A673 (cell line): ENCODE data around the gene ACYP2. TPM values are rescaled to one million over a fixed set of nuclear protein-coding genes. Genes with fewer than 3 reads are reported as not detected.

ENCODE experiments used
- BruUV-seq: library from RNA; stranded (reverse); fragments of 400-500 nt; replicated peaks from 2 replicates; lab custom pipeline; 2021; lab: Mats Ljungman, UMichigan
- CTCF ChIA-PET: fragments of 300-600 bp; sonication (Branson Sonifier 250); formaldehyde crosslinking; loops from one replicate; lab custom pipeline; 2022; ENCODE audit warnings: antibody characterized with exemption; lab: Charles Lee
- POLR2A ChIA-PET: fragments of 300-600 bp; sonication (Branson Sonifier 250); formaldehyde crosslinking; loops from one replicate; lab custom pipeline; 2022; ENCODE audit warnings: antibody characterized with exemption; ENCODE audit not compliant: low non-redundant PET; lab: Charles Lee
- DNase-seq: peaks from one replicate; pipeline ENCODE4 v3.0.0-alpha.2; 2015; ENCODE audit warnings: low spot score
- H3K27ac ChIP-seq: fragments of 200-600 bp; sonication (generic); 2 replicates; pipeline ENCODE4 v1.5.1; 2016; ENCODE audit warnings: mixed run types, low read depth, mild to moderate bottlenecking, mixed read lengths, antibody characterized with exemption, low read length; ENCODE audit not compliant: poor library complexity, severe bottlenecking
- H3K27me3 ChIP-seq: fragments of 200-600 bp; sonication (generic); replicated peaks from 2 replicates; pipeline ENCODE4 v1.6.1; 2017; ENCODE audit warnings: mixed run types, low read depth, mild to moderate bottlenecking, mixed read lengths, antibody characterized with exemption, low read length; ENCODE audit not compliant: insufficient read depth, poor library complexity
- H3K36me3 ChIP-seq: fragments of 200-600 bp; sonication (generic); 2 replicates; pipeline ENCODE4 v1.6.1; 2016; ENCODE audit warnings: mixed run types, mild to moderate bottlenecking, mixed read lengths, antibody characterized with exemption, low read length; ENCODE audit not compliant: insufficient read depth, poor library complexity, severe bottlenecking
- H3K4me1 ChIP-seq: fragments of 200-600 bp; sonication (generic); 2 replicates; pipeline ENCODE4 v1.6.1; 2017; ENCODE audit warnings: mixed run types, mild to moderate bottlenecking, mixed read lengths, antibody characterized with exemption, low read length; ENCODE audit not compliant: insufficient read depth, poor library complexity, severe bottlenecking
- H3K4me3 ChIP-seq: fragments of 200-600 bp; sonication (generic); 2 replicates; pipeline ENCODE4 v1.5.1; 2016; ENCODE audit warnings: low read depth, mixed run types, mild to moderate bottlenecking, mixed read lengths, low read length; ENCODE audit not compliant: poor library complexity, severe bottlenecking
- H3K9me3 ChIP-seq: fragments of 200-600 bp; sonication (generic); 2 replicates; pipeline ENCODE4 v1.6.1; 2016; ENCODE audit warnings: mixed run types, low read depth, mild to moderate bottlenecking, mixed read lengths, antibody characterized with exemption, low read length; ENCODE audit not compliant: poor library complexity, severe bottlenecking
- EZH2 ChIP-seq: fragments of 200-600 bp; sonication (generic); IDR thresholded peaks from 2 replicates; pipeline ENCODE4 v1.6.1; 2017; ENCODE audit warnings: borderline replicate concordance, low read depth, mild to moderate bottlenecking, mixed read lengths, antibody characterized with exemption, low read length; ENCODE audit not compliant: poor library complexity, severe bottlenecking
- intact Hi-C: fragments of 100-400 bp; cut with micrococcal nuclease; formaldehyde crosslinking; loops from one replicate; pipeline ENCODE4 v1.10.0; 2022; ENCODE audit not compliant: unreplicated experiment
- total RNA-seq: library from RNA; stranded (reverse); gene quantifications from 2 replicates; pipeline ENCODE4 v1.2.3, GENCODE V29; 2021
- TF ChIP-seq, protein P1 (sequence below): fragments of 300-800, 200-600 bp; sonication (generic); conservative IDR thresholded peaks from 2 replicates; pipeline ENCODE4 v1.5.1; 2017; ENCODE audit warnings: low read depth, mild to moderate bottlenecking, antibody characterized with exemption, low read length, moderate library complexity, mixed read lengths

The ACYP2 gene
- total RNA-seq, 1 experiment from 2014 or later = 10.1 TPM

DNA sequence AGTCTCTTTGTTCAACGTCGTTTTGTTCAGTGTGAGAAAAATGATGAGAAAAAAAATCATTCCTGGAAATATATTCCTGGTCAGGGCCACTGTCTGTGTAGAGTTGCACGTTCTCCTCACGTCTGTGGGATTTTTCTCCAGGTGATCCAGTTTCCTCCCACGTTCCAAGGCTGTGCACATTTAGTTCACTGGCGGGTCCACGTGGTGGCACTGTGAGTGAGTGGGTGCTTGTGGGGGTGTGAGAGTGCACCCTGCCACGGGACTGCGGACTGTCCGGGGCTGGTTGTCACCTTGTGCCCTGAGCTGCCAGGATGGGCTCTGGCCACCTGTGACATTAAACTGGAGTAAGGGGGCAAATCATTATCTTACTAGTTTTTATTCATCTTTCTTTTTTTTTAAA is 30.3 kb upstream of the ACYP2 start:
- BruUV-seq = no TSS peak
- no peaks in the 10 kb centered on the region for H3K27me3 ChIP-seq
- no peaks in the 10 kb centered on the region for H3K36me3 ChIP-seq
- H3K27ac ChIP-seq = no peak overlapping the region
- no peak for DNase-seq
- no peaks in the 10 kb centered on the region for H3K4me1 ChIP-seq
- CTCF ChIA-PET = no interaction called here
- intact Hi-C loops = no loop called here
- no peaks in the 10 kb centered on the region for H3K9me3 ChIP-seq
- POLR2A ChIA-PET = no interaction called here
- H3K4me3 ChIP-seq = no peak overlapping the region
- TF ChIP-seq, protein P1, sequence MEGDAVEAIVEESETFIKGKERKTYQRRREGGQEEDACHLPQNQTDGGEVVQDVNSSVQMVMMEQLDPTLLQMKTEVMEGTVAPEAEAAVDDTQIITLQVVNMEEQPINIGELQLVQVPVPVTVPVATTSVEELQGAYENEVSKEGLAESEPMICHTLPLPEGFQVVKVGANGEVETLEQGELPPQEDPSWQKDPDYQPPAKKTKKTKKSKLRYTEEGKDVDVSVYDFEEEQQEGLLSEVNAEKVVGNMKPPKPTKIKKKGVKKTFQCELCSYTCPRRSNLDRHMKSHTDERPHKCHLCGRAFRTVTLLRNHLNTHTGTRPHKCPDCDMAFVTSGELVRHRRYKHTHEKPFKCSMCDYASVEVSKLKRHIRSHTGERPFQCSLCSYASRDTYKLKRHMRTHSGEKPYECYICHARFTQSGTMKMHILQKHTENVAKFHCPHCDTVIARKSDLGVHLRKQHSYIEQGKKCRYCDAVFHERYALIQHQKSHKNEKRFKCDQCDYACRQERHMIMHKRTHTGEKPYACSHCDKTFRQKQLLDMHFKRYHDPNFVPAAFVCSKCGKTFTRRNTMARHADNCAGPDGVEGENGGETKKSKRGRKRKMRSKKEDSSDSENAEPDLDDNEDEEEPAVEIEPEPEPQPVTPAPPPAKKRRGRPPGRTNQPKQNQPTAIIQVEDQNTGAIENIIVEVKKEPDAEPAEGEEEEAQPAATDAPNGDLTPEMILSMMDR = no peak
- TF ChIP-seq EZH2 = no peak

DNA sequence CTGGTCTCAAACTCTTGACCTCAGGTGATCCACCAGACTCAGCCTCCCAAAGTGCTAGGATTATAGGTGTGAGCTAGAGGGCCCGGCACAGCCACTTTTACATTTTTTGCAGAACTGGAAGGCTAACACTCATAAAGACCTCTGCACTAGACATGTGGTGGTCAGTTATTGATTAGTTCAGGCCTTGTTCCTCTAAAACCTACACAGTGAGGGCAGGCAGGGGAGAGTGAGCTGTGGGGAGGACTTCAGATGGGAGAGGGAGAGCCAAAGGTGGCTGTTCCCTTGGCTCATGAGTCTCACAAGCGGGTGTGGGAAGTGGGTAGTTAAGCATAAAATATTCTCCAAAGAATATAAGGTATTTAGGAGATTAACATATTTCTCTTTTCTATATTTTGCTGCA is 29.3 kb upstream of the ACYP2 start:
- Histone ChIP-seq H3K4me3 (no peak overlapping the region), H3K27me3 (no peaks in the 10 kb centered on the region), H3K9me3 (no peaks in the 10 kb centered on the region), H3K27ac (no peak overlapping the region), H3K4me1 (no peaks in the 10 kb centered on the region), H3K36me3 (no peaks in the 10 kb centered on the region)
- no peak for TF ChIP-seq EZH2
- TF ChIP-seq, protein P1 = no peak
- intact Hi-C loops = no loop called here
- BruUV-seq = no TSS peak
- ChIA-PET CTCF (no interaction called here), POLR2A (no interaction called here)
- no peak for DNase-seq

DNA sequence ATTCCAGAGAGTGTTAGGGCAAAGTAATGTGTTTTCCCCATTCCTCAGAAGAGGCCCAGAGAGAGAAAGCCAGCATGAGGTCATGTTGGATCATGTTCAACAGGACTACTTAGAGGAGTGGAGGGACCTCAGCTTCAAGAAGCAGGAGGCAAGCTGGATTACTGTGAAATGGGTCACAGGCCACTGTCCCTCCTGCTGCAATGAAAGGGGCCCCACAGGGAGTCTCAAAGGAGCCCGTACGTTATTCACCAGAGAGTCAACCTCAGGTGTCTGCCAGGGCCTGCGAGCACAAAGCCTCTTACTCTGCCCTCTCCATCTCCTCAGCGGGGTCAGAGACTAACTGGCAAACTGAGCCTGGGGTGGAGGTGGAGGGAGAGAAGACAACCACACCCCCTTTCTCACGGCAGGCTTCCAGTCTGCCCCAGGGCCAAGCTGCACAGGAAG is 27.2 kb upstream of the ACYP2 start:
- ChIA-PET POLR2A (no interaction called here), CTCF (no interaction called here)
- TF ChIP-seq, protein P1 = no peak
- BruUV-seq = no TSS peak
- H3K9me3 ChIP-seq = no peaks in the 10 kb centered on the region
- no peaks in the 10 kb centered on the region for H3K27me3 ChIP-seq
- no peak overlapping the region for H3K27ac ChIP-seq
- H3K4me1 ChIP-seq = no peaks in the 10 kb centered on the region
- no peak for DNase-seq
- no peaks in the 10 kb centered on the region for H3K36me3 ChIP-seq
- intact Hi-C loops = no loop called here
- no peak overlapping the region for H3K4me3 ChIP-seq
